IPS-NIHi7 (cell line): Measurements from ENCODE around the gene RERE.

ENCODE experiments used
- DNase-seq: peaks from one replicate; pipeline ENCODE4 v3.0.0; 2012; ENCODE audit warnings: mixed read lengths; ENCODE audit errors: extremely low spot score

The RERE gene

DNA sequence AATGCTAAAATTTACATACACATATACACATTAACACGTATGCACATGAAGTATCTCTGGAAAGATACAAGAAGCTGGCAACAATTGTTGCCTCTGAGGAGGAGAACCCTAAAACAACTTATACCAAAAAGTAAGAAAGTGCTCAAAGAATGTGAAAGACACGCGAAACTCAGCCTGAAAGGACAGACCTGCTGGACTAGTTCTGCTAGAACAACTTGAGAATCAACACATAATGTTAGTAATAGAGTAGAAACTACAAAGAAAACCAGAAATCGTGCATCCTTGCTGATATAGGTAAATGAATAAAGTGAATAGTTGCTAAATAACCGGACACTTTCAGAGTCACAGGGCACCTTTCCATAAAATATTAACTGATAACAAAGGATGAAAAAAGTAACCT is 242.5 kb downstream of the RERE start:
- no peak for DNase-seq

DNA sequence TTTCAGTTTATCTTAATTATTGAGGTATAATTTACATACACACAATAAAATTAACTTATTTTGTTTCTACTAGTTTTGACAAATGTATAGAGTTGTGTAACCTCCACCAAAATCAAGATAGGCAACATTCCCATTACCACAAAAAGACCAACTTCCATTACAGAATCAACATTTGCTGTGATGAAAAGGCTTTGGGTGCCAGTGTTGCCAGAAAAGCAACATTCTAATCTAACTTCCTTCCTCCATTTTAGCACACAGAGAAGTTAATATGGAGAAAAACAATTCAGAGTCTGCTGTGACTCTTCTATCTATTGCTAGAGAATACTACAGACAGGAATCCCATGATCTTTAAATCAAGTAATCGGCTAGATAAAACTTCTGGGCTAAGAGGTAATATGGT is 245.3 kb downstream of the RERE start:
- DNase-seq: no peak

DNA sequence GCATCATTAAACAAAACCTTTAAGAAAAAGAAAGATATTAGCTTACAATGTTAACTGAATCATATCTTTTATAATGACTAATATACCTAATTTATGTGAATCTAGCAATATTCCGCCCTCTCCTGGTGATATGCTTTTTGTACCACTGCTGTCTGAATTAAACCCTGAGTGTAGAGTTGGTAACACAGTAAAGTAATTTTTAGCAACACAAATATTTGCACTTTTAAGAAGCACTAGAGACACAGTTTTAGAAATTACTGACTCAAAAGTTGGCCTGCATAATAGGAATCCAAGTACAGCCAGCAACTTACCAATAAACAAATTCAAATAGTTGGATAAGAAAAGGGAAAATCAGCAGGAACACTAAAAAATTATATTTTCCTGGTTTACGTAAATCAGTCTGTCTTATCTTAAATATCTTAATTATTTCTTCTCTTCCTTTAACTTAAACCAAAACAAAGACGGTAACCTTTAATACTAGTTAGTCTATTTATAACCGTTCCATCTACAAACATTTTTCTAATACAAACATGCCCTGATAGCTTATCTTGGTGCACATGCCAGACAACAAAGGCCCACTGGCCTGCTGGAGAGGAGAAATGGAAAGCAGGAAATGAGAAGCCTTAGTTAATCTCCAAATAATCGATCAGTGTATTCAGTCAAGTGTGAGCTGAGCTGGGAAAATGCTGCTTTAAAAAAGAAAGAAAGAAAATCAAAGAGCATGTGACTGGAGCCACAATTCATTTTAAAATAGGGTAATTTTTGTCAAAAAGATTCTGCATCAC is 246.0 kb downstream of the RERE start:
- no peak for DNase-seq

DNA sequence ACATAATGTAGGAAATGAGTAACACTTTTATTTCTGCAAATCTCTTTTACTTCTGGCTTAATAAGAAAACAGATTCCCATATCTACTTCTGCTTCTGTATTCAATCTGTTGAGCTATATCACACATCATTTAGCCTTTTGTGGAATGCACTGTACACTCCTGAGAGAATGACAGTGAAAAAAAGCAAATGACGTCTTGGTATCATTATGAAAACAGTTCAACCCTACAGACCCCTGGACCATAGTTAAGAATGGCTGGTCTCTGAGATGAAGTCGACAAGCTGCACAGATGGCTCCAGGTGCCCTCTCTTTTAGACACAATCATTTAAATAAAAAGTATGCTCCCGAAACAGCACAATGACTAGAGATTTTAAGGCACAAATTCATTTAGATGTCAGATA is 247.0 kb downstream of the RERE start:
- no peak for DNase-seq

DNA sequence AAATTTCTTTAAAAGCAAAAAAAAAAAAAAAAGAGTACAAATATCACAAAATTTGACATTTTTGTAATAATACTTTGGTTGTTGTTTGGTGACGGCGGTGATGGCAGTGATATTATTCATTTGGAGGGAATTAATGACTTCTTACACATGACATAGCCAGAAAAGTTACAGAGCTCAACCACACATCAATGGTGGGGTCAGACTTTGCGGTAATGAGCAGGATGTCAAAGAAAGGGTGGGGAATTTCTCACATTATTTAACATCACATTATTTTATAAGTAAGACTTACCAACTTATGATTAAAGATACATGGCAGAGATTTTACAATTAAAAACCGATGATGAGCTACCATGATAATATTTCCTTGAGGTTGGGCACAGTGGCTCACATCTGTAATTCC is 248.2 kb downstream of the RERE start:
- no peak for DNase-seq

DNA sequence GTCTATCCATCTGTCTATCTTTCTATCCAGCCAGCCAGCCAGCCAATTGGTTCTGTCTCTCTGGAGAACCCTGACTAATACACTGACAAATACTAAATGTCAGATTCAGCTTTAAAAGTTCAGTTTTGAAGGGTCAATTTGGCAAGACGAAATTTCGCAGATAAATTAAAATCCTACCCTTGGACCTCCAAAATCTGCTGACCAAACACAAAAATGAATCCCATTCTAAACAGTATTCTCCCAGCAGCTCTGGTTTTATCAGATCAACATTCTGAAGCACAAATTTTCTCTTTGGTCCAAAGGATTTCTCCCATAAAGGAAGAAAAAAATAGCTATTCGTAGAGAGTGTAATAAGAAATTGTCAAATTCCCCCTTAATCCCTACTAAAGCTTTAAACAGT is 248.6 kb downstream of the RERE start:
- DNase-seq: no peak

DNA sequence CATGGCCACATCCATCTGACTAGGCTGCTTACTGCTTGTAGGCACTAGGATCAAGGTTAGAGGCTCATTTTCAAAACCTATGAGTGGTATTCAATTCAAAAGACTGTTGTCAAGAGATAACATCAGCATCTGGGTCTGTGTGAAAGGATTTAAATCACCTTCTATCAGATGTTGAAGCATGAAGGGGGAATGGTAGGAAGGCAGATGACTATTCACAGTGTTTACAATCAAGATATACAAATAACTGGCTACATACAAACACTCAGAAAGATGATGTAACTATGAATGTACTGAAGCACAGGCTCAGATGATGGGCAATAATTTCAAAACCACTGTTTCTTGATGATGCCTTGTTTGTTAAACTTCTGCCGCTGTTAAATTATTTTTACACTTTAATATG is 250.3 kb downstream of the RERE start:
- no peak for DNase-seq

DNA sequence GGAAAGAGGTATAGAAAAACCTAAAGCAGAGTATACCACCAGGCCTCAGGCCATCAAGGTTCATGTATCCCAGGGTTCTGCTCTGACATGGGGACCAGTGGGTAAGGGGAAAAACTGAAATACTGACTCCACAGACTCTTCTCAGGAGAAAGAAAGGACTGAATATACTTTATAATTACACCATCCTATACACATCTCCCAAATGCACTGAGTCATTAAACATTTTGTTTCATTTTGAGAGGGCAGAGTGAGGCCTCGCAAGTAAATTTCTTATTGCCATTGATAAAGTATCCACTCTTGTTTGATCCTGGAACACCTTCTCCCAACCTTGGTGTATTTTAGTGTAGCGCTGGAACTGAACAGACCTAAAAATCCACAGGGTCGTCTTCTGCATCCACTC is 251.6 kb downstream of the RERE start:
- no peak for DNase-seq

DNA sequence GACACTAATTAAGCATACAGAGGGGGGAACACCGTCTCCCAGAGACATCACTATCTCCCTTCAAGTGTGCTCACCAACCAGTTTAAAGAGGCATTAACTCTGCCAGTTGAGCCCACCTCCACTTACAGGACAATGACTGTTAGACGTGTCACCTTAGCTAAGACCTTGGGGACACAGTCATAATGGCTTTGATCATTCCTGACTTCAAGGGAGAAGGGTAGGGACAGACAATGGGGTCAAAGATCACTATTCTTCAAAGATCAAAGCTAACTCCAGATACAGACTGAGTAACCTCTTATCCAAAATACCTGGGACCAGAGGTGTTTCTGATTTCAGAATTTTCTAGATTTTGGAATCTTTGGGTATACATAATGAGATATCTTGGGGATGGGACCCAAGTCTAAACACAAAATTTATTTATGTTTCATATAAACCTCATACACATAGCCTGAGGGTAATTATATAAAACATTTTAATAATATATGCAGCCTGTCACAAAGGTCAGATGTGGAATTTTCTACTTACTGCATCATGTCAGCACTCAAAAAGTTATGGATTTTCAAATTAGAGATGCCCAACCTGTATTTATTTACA is 253.4 kb downstream of the RERE start:
- DNase-seq: no peak

DNA sequence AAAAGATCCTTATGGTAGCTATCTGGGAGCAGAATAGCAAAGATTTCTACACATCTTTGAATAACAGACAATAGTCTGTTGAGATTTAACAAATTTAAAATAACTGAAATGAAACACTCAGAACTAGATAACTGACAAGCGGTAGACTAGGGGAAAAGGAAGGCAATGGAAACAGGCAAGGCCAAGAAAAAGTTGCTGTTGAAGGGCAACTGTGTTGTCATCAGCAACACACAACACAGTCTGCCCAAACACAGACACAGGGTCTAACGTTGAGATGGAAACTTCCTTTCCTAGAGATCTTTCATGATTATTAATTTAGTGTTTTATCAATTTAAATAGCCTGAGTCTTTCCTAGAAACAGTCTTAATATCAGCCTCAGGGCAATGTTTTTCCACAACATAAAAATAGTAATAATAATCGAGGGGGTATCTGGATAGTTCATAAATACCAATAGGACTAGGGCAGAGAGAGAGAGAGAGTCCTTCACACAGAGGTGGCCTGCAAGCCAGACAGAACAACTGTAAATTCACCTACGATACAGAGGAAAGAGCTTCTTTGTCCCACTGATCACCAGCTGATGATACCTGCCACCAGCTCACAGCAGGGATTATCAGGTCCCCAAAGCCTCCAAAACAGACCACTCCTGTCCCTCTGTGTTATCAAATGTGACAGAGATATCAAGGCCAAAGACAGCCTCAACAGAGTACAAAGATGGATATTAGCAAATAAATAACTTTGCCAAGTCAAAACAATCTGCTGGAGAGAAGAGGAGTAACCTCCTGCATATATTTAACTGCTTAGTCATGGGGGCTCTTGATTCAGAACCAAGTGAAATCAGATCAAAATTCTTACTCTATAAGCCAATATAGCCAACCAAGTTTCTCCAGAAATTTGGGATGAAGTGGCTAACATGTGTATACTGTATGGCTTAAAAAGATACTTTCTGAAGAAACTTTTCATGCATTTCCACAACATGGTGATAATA is 254.3 kb downstream of the RERE start:
- no peak for DNase-seq

DNA sequence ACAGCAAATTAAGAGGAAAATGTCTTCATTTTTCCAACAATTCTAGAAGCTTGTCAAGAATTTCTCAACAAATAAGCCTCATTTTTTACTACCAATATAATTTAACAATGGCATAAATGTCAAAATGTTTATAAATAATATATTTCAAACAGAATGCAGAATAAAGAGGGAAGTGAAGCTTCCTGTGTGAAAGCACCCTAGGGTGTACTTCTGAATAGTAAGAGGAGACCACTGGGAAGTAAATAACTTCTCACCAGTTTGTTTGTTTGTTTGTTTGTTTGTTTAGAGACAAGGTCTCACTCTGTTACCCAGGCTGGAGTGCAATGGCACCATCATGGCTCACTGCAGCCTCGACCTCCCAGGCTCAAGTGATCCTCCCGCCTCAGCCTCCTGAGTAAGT is 255.2 kb downstream of the RERE start:
- DNase-seq: no peak

DNA sequence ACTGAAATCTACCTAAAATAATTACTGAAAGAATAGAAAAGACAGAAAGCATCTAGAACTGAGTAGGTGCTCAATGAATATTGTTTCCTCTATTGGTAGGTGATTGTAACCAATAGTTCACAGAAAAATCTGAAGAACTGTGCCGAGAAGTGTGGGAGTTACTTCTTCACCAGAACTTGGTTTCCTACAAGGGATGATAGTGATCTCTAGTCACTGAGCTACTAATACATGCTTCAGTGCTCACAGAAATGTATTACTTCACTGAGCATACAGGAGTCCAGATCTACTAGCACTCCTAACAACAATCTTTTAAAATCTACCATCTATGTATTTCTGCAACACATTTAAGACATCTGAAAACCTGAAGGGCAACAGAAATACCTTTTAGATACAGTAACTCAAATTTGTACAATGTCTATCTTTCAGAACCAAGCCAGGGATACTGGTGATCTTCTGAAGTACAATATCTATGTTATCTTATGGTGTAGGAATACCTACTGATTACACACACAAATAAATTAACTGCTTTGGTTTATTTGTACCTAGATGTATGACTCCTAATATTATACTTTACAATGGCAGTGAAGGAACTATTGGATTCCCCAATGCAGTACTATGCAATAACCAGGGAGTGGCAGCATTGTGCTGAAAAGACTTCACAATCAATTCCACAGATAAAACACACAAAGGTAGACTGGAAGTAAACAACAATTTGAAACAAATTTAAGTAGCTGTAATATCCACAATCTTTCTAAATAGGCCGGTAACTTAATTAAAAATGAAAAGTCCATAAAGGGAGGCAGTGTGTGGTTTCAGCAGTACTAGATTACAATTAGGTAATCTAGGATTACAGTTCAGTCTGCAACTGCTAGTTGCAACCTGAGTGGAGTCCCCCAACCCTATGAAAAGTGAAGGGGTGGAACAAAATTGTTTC is 256.6 kb downstream of the RERE start:
- DNase-seq: peak; percentile 31

DNA sequence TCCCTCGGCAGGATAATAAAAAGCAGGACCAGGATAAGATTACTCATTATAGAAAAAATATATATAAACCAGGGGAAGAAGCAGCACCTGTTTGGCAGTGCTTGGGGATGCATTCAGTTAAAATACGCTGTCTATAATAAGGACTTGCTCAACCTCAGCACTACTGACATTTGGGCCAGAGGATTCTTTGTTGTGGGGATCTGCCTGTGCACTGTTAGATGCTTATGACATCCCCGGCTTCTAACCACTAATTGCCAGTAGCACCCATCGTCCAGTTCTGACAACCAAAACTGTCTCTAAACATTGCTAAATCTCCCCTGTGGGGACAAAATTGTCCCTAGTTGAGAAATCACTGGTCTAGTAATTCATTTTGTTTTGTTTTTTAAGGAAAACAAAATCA is 257.4 kb downstream of the RERE start:
- no peak for DNase-seq

DNA sequence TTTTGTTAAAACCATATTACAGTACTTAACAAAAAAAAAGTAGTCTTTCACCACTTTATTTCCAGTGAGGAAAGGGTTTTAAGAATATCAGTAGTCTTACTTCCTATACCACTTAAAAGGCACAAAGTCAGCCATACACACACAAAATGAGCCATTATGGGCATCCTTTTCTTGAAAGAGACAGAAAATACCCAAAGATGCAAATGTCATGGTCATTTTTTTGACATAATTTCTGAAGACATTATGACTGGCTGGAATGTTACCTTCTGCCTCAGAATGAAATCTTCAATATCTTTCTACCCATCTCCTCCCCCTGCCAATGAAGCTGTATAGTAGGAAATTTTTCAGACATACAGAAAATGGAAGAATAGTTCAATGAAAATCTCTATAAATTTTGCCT is 261.9 kb downstream of the RERE start:
- DNase-seq: no peak

DNA sequence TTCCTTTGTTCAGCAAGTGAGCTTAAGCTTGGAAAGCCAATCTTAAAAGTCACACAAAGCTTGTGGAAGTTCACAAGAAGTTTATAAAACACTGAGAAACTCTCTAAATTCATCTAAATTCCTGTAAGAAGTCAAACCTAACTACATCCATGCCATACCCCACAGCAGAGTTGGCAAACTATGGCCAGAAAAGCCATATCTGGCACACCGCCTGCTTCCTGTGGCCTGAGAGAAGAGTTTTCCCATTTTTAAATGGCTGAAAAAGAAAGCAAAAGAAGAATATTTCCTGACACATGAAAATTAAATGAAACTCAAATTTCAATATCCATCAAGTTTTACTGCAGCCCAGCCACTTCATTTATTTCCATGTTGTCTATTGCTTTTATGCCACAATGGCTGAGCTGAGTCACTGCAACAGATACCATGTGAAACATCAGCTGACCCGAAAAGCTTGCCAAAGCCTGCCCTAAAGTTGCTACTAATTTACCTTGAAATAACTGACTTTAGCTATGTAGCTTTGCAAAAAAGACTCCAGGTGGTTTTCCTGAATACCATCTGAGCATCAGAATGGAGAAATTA is 262.4 kb downstream of the RERE start:
- DNase-seq: no peak

DNA sequence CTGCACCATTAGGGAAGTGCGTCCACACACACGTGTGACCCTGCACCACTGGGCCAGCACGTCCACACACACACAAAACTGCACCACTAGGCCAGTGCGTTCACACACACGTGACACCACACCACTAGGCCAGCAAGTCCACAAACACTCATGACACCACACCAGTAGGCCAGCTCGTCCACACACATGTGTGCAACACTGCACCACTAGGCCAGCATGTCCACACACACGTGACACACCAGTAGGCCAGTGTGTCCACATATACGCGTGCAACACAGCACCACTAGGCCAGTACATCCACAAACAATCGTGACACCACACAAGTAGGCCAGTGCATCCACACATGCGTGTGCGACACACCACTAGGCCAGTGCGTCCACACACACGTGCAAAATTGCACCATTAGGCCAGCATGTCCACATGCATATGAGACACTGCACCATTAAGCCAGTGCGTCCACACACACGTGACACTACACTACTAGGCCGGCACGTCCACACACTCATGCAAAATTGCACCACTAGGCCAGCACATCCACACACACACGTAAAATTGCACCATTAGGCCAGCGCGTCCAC is 264.5 kb downstream of the RERE start:
- DNase-seq: no peak

DNA sequence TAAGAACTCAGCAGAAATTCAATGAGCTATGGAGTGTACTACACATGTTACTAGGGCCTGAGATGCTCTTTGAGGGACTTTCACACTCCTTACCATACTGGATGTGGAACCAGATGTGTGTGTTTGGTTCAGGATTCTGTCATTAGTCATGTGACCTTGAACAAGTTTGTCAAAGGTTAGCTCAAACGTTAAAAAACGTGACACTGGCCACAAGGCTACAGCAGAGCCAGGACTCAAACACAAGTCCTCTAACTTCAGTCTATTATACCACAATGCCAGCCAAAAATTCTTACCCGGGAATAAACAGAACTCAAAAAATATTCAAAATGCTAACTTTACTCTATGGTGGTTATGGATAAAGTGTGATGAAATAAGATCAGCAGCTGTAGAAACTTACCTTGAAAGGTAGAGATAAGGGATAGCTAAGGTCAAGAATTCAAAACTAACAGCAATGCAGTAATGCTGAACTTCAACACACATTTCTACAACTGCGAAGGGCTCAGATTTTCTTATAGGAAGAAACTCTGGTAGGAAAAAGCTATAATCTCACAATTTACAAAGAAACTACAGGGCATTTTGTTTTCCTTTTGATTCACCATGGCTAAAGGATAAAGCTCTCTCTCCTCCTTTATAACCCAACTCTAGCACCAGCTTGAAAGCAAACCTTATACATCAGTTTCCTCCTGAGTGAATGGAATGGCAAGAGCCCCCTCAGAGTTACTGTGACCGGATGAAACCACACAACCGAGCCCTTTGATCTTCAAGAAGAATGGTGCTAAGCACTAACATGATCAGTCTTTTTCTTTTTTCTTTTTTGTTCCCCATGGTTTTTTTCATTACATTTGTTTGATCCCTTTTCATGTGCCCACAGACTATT is 265.6 kb downstream of the RERE start:
- no peak for DNase-seq

DNA sequence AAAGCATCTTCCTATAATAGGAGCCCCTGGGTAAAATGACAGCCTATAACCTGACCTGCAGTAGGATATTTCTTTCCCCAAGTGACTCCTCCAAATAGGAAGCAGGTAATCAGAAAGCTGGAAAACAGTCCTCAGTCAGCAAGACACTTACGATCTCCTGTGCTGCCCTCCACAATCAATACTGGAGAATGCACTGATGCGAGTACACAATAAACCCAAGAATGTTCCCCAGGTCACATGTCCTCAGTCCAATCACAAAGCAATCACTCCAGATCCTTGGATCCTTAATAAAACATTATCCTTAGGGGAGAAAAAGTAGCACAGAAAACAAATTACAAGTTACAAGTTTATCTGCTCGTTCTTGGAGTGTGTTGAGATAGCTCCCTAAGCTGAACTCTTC is 266.4 kb downstream of the RERE start:
- no peak for DNase-seq

DNA sequence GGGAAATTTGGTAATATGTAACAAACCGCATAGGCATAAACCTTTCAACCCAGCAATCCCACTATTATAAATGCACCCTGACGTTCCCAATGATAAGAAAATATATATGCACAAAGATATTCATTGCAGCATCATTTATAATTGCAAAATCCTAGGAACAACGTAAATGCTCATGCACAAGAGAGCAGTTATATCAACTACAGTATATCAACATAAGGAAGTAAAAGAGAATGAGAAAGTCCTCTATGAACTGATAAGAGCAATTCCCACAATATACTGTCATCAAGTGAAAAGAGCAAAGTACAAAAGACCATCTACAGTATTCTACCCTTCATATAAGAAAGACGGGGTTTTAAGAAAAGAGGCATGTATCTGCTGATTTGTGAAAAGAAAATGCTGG is 269.6 kb downstream of the RERE start:
- no peak for DNase-seq

DNA sequence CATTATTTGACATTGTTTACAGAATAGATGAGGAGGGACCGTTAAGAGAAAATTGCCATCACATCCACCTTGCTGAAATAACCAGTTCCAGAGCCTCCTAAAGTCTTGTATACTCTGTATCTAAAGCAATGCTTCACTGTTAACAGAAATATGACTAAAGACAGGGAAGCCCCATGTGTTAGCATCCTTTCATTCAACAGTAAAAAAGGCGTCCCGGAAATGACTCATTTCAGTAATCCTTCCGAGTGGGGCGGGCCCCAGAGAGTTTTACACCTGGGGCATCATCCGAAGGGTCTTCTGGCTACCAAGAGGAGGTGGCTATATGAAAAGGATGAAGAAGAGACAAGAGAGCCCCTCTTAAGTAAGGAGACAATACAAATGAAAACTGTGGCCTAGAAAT is 272.4 kb downstream of the RERE start:
- no peak for DNase-seq
